ENCODE results near the gene ETNK1.

DNA sequence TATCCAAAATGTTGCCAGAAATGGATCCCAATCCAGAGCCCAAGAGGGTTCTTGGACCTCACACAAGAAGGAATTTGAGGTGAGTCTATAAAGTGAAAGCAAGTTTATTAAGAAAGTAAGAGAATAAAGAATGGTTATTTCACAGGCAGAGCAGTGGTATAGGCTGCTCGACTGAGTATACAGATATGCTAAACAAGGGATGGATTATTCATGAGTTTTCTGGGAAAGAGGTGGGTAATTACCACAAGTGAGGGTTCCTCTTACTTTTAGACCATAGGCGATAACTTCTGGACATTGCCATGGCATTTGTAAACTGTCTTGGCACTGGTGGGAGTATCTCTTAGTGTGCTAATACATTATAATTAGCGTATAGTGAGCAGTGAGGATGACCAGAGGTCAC, 73.6 kb downstream of the ETNK1 start:
- no peak for TF ChIP-seq CTCF (IDR thresholded peaks at IDR 0.05; ENCODE audit: low read depth, low read length, poor library complexity, severe bottlenecking)
- no peak for TF ChIP-seq EZH2phosphoT487 (IDR thresholded peaks at IDR 0.05; ENCODE audit: borderline replicate concordance, low read length)
